ENCODE data around the gene CTSC. TPM values are rescaled to one million over a fixed set of nuclear protein-coding genes. Genes with fewer than 3 reads are reported as not detected.

CTSC gene
- total RNA-seq, 1 donor from 2014 or later: 181 TPM

Other genes with a start within 250 kb of the CTSC start
- 1.1 and 1.6 TPM in 2 replicates for gene RAB38, start 162.3 kb downstream of the CTSC start, total RNA-seq

All from T-helper 2 cell treated with Interferon-gamma antibody and Interleukin-4, amounts not matched to agents 100 ng/mL and 5 ng/mL, for 36 hours (primary cell).